K562 (cell line): ENCODE results near the gene DMD. TPM values are rescaled to one million over a fixed set of nuclear protein-coding genes. Genes with fewer than 3 reads are reported as not detected.

ENCODE experiments used
- ATAC-seq: fragments of 200-7000 bp; cut with Tn5 transposase; 3 replicates; pipeline ENCODE4 v1.9.1; 2020; ENCODE audit warnings: moderate library complexity
- BruUV-seq: library from RNA; stranded (reverse); fragments of 400-500 nt; replicated peaks from 2 replicates; lab custom pipeline; 2021; lab: Mats Ljungman, UMichigan
- CTCF ChIA-PET: fragments of 300-600 bp; formaldehyde crosslinking; extraction: SDS; loops from one replicate; lab custom pipeline; 2021; ENCODE audit warnings: low intra/inter-chr PET ratio; lab: Yijun Ruan, JAX
- POLR2A ChIA-PET: fragments of 300-600, 350-650 bp; sonication (Branson Sonifier 250); formaldehyde crosslinking; extraction: SDS; loops from one replicate; lab custom pipeline; 2021; ENCODE audit warnings: antibody characterized with exemption, inconsistent platforms; lab: Yijun Ruan, JAX
- DNase-seq, 4 experiments: peaks; one replicate each; pipeline versions ENCODE4 v3.0.0 to v3.0.0-alpha.2; 2011 to 2018; ENCODE audit warnings: low spot score in 3 of 4, mixed read lengths in 3 of 4; ENCODE audit errors: extremely low read depth in 1 of 4
- FAIRE-seq: peaks from 2 replicates; lab custom pipeline; 2011; peaks lifted over from hg19 to GRCh38; lab: Jason Lieb, UNC
- H2AFZ ChIP-seq: 2 replicates; pipeline ENCODE4 v1.6.0; 2011; ENCODE audit warnings: low read depth, low read length, control low read depth, inconsistent platforms
- H3K27ac ChIP-seq: fragments of 200-600 bp; 3 replicates; pipeline ENCODE4 v1.8.0; 2011; ENCODE audit warnings: low read depth, mild to moderate bottlenecking, control low read depth, inconsistent platforms, low read length, moderate library complexity, mixed read lengths; ENCODE audit errors: extremely low read depth
- H3K27me3 ChIP-seq, 2 experiments: fragments of 300-600 bp in 1 of 2; 2 replicates in 1 of 2; 3 replicates in 1 of 2; pipeline versions ENCODE4 v1.6.0 to v1.8.0; 2011; ENCODE audit warnings: inconsistent platforms in 2 of 2, low read length in 2 of 2, mild to moderate bottlenecking in 1 of 2, mixed read lengths in 1 of 2, moderate library complexity in 1 of 2; ENCODE audit not compliant: control insufficient read depth in 2 of 2, insufficient read depth in 2 of 2
- H3K36me3 ChIP-seq: fragments of 300-600 bp; 3 replicates; pipeline ENCODE4 v1.8.0; 2011; ENCODE audit warnings: mild to moderate bottlenecking, low read length, inconsistent platforms; ENCODE audit not compliant: control insufficient read depth, insufficient read depth
- H3K4me1 ChIP-seq, 2 experiments: fragments of 200-600 bp in 1 of 2; replicated peaks in 1 of 2; 2 replicates in 1 of 2; 3 replicates in 1 of 2; pipeline versions ENCODE4 v1.5.1 to v1.8.0; 2011; ENCODE audit warnings: inconsistent platforms in 2 of 2, low read length in 2 of 2, mild to moderate bottlenecking in 1 of 2, mixed read lengths in 1 of 2, moderate library complexity in 1 of 2; ENCODE audit not compliant: control insufficient read depth in 2 of 2, insufficient read depth in 2 of 2
- H3K4me2 ChIP-seq: 2 replicates; pipeline ENCODE4 v1.6.1; 2011; ENCODE audit warnings: low read length, control low read depth, inconsistent platforms, mixed read lengths; ENCODE audit not compliant: insufficient read depth
- H3K4me3 ChIP-seq: fragments of 200-600 bp; sonication (generic), shearing (Covaris generic); 2 replicates; pipeline ENCODE4 v1.5.1; 2016; ENCODE audit warnings: control low read depth, inconsistent platforms
- H3K79me2 ChIP-seq: fragments of 200-600 bp; 3 replicates; pipeline ENCODE4 v1.8.0; 2011; ENCODE audit warnings: low read length, inconsistent platforms; ENCODE audit not compliant: control insufficient read depth, insufficient read depth
- H3K9ac ChIP-seq, 2 experiments: 2 replicates each; pipeline versions ENCODE4 v1.6.0 to v1.6.1; 2011; ENCODE audit warnings: low read depth in 2 of 2, low read length in 2 of 2, control low read depth in 1 of 2, inconsistent platforms in 1 of 2, mild to moderate bottlenecking in 1 of 2, mixed read lengths in 1 of 2; ENCODE audit not compliant: insufficient read depth in 1 of 2
- H3K9me1 ChIP-seq: one replicate; pipeline ENCODE4 v1.6.0; 2011; ENCODE audit warnings: inconsistent platforms, mild to moderate bottlenecking, low read length, moderate library complexity; ENCODE audit not compliant: control insufficient read depth, insufficient read depth
- H3K9me3 ChIP-seq: replicated peaks from 2 replicates; pipeline ENCODE4 v1.5.1; 2011; ENCODE audit warnings: low read depth, low read length, inconsistent platforms; ENCODE audit not compliant: control insufficient read depth, insufficient read depth
- H4K20me1 ChIP-seq: replicated peaks from 2 replicates; pipeline ENCODE4 v1.6.1; 2011; ENCODE audit warnings: low read length, inconsistent platforms, mixed read lengths; ENCODE audit not compliant: control insufficient read depth, insufficient read depth
- ARID2 ChIP-seq: fragments of 450-650 bp; IDR thresholded peaks from 2 replicates; pipeline ENCODE4 v1.6.1; 2017; ENCODE audit warnings: antibody characterized with exemption, mild to moderate bottlenecking
- ERF ChIP-seq: fragments of 450-650 bp; formaldehyde crosslinking; IDR thresholded peaks from 2 replicates; pipeline ENCODE4 v1.4.0; 2020; ENCODE audit warnings: mild to moderate bottlenecking, mixed read lengths
- GTF2E2 ChIP-seq: fragments of 200-800 bp; sonication (Bioruptor generic); IDR thresholded peaks from 2 replicates; pipeline ENCODE4 v1.6.1; 2016; ENCODE audit warnings: missing genetic modification characterization, missing compliant biosample characterization
- KDM2B ChIP-seq: fragments of 250-450 bp; sonication (Bioruptor Pico); IDR thresholded peaks from 2 replicates; pipeline ENCODE4 v1.8.0; 2021; ENCODE audit warnings: mild to moderate bottlenecking, moderate library complexity
- KDM4B ChIP-seq, 2 experiments: fragments of 450-650 bp in 1 of 2; sonication (generic) in 1 of 2; IDR thresholded peaks; 2 replicates each; pipeline ENCODE4 v1.6.1; 2016 to 2017; ENCODE audit warnings: borderline replicate concordance in 2 of 2, antibody characterized with exemption in 1 of 2, low read depth in 1 of 2, mild to moderate bottlenecking in 1 of 2
- NFRKB ChIP-seq: fragments of 450-650 bp; IDR thresholded peaks from 2 replicates; pipeline ENCODE4 v1.6.1; 2016; ENCODE audit warnings: low read depth
- NKRF ChIP-seq: fragments of 450-650 bp; IDR thresholded peaks from 2 replicates; pipeline ENCODE4 v1.6.1; 2016; ENCODE audit warnings: borderline replicate concordance
- POU5F1 ChIP-seq: fragments of 150-350 bp; IDR thresholded peaks from 2 replicates; pipeline ENCODE4 v1.6.1; 2014; ENCODE audit warnings: borderline replicate concordance, low read length, low read depth, mild to moderate bottlenecking; ENCODE audit not compliant: partially characterized antibody
- RBM39 ChIP-seq: fragments of 200-400 bp; formaldehyde crosslinking; optimal IDR thresholded peaks from 2 replicates; pipeline ENCODE3; 2018; ENCODE audit warnings: low read depth, low read length
- SPI1 ChIP-seq: IDR thresholded peaks from 2 replicates; pipeline ENCODE4 v1.6.1; 2011; ENCODE audit warnings: low read depth, low read length, control low read depth, borderline replicate concordance
- ZNF12 ChIP-seq: sonication (generic); formaldehyde crosslinking; IDR thresholded peaks from 2 replicates; pipeline ENCODE4 v1.4.0; 2020; ENCODE audit warnings: mild to moderate bottlenecking, missing genetic modification reagents
- ZNF431 ChIP-seq: sonication (generic); formaldehyde crosslinking; IDR thresholded peaks from 2 replicates; pipeline ENCODE4 v1.8.0; 2022; ENCODE audit warnings: mild to moderate bottlenecking, missing genetic modification reagents
- ZNF699 ChIP-seq: fragments of 250-450 bp; sonication (Bioruptor Pico); IDR thresholded peaks from 2 replicates; pipeline ENCODE4 v1.8.0; 2021; ENCODE audit warnings: mild to moderate bottlenecking, moderate library complexity; ENCODE audit not compliant: insufficient replicate concordance
- WGBS: fragments of 100-300 bp; shearing (Covaris generic); methylation state at CpG from one replicate; pipeline ENCODE4 v1.1.6; 2016; ENCODE audit warnings: low coverage, mixed read lengths; ENCODE audit not compliant: insufficient coverage; ENCODE audit errors: missing lambda C conversion rate; 5-methylcytosine and 5-hydroxymethylcytosine counted together
- in situ Hi-C: fragments of 300-500 bp; cut with MboI; formaldehyde crosslinking; loops from 4 replicates; pipeline ENCODE4 v1.15.0; 2018; ENCODE audit warnings: inconsistent platforms, mixed read lengths
- intact Hi-C: fragments of 100-400 bp; cut with micrococcal nuclease; formaldehyde crosslinking; loops from 2 replicates; pipeline ENCODE4 v1.14.2; 2022
- polyA plus RNA-seq, 8 experiments: library from polyadenylated mRNA; depleted of rRNA in 4 of 8; stranded (reverse) in 5 of 8; unstranded in 3 of 8; fragments of >200 nt; fragmentation: Nextera tagmentation in 2 of 8; fragmentation: Illumina TruSeq in 1 of 8; extraction: Ambion mirVana in 2 of 8; extraction: Trizol in 1 of 8; gene quantifications; 2 replicates each; pipeline versions ENCODE4 v1.2.1 to v1.2.3, GENCODE V29; 2011 to 2014; ENCODE audit warnings: inconsistent platforms in 1 of 8, missing spikeins in 1 of 8
- total RNA-seq, 7 experiments: library from RNA; depleted of rRNA in 6 of 7; stranded (reverse); fragments of >200 nt in 6 of 7; fragmentation: Illumina TruSeq in 2 of 7; extraction: Trizol in 2 of 7; gene quantifications; 2 replicates each; pipeline versions ENCODE4 v1.2.1 to v1.2.3, GENCODE V29; 2011 to 2021; ENCODE audit warnings: low replicate concordance in 1 of 7
- TF ChIP-seq, protein P1 (sequence below): sonication (generic); formaldehyde crosslinking; IDR thresholded peaks from 2 replicates; pipeline ENCODE4 v1.9.0; 2022; ENCODE audit warnings: mild to moderate bottlenecking, missing genetic modification reagents
- TF ChIP-seq, protein P2 (sequence below): fragments of 250-450 bp; sonication (Bioruptor Pico); IDR thresholded peaks from 2 replicates; pipeline ENCODE4 v1.6.1; 2021; ENCODE audit warnings: mild to moderate bottlenecking

The DMD gene
- total and polyA plus RNA-seq, 9 of the 15 experiments (the other 6 are each of a cell fraction or from before 2014, with no cell fraction given), result 3.8 to 20.4 (median 11.4) TPM

- TF ChIP-seq, protein P1, sequence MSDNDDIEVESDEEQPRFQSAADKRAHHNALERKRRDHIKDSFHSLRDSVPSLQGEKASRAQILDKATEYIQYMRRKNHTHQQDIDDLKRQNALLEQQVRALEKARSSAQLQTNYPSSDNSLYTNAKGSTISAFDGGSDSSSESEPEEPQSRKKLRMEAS, result no peak
- no peak for TF ChIP-seq ZNF431 (CRISPR knock-in tag)
- TF ChIP-seq GTF2E2 (tag), result no peak
- no peak for TF ChIP-seq NFRKB
- TF ChIP-seq KDM4B (IDR thresholded peaks at IDR 0.05; ENCODE audit: borderline replicate concordance in 2 of 2, low read depth in 1 of 2), result no peak
- TF ChIP-seq RBM39, result no peak
- TF ChIP-seq NKRF, result no peak
Measured at GRCh38 chrX:32269866-32270265, 941.5 kb downstream of the DMD start (continued).

DNA sequence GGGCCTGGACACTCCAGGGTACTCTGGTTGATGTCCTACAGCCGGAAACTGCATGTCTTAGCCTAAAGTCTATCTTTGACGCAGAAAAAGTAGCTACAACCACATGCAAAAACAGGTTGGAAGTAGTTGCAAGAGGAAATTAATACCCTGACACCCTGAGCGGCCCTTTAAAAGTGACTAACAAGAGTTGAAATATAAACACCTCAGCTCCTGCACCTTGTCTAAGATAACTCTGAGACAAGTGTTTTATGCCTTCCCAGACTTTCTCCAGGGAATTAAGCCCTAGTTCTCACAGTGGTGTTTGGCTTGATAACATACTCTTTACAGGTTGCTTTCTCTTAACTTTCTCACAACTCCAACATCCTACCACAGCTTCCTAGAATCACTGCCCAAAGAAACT is 943.1 kb downstream of the DMD start:
- Histone ChIP-seq H3K79me2 (no peaks in the 10 kb centered on the region), H3K27me3 (no peaks in the 10 kb centered on the region), H3K9me1 (no peaks in the 10 kb centered on the region), H3K36me3 (no peaks in the 10 kb centered on the region), H3K9ac (no peak overlapping the region), H3K4me1 (no peaks in the 10 kb centered on the region), H2AFZ (no peak overlapping the region), H4K20me1 (no peaks in the 10 kb centered on the region), H3K27ac (no peak overlapping the region), H3K4me2 (no peak overlapping the region), H3K4me3 (no peak overlapping the region), H3K9me3 (no peaks in the 10 kb centered on the region)
- in situ Hi-C loops (no loop called here), intact Hi-C loops (no loop called here)
- TF ChIP-seq ZNF699 (CRISPR knock-in tag) (no peak), ARID2 (no peak), SPI1 (no peak), KDM2B (CRISPR knock-in tag) (no peak), ZNF431 (CRISPR knock-in tag) (no peak), ERF (CRISPR knock-in tag) (no peak), POU5F1 (no peak), ZNF12 (CRISPR knock-in tag) (no peak)
- TF ChIP-seq, protein P2, sequence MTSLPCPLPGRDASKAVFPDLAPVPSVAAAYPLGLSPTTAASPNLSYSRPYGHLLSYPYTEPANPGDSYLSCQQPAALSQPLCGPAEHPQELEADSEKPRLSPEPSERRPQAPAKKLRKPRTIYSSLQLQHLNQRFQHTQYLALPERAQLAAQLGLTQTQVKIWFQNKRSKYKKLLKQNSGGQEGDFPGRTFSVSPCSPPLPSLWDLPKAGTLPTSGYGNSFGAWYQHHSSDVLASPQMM (CRISPR knock-in tag), result no peak
- CTCF ChIA-PET, result no interaction called here
- 9% methylated on average over 1 of the region's 3 CpGs for WGBS
- no peak for DNase-seq
- ATAC-seq, result no peak
- POLR2A ChIA-PET, result no interaction called here
- no TSS peak for BruUV-seq
- no peak for FAIRE-seq
